DOHH2 (cell line): ENCODE measurements around the gene PCDHGB1.

Experiments used
- EZH2phosphoT487 ChIP-seq: fragments of 200-600 bp; sonication (generic); IDR thresholded peaks from 2 replicates; pipeline ENCODE4 v1.6.1; 2017; ENCODE audit warnings: borderline replicate concordance, mild to moderate bottlenecking, antibody characterized with exemption, low read length, moderate library complexity, mixed read lengths
- TF ChIP-seq, protein P1 (sequence below): fragments of 200-600 bp; sonication (generic); IDR thresholded peaks from one replicate; pipeline ENCODE4 v1.5.1; 2014; ENCODE audit warnings: antibody characterized with exemption, mild to moderate bottlenecking, low read depth, low read length; ENCODE audit not compliant: poor library complexity, severe bottlenecking

DNA sequence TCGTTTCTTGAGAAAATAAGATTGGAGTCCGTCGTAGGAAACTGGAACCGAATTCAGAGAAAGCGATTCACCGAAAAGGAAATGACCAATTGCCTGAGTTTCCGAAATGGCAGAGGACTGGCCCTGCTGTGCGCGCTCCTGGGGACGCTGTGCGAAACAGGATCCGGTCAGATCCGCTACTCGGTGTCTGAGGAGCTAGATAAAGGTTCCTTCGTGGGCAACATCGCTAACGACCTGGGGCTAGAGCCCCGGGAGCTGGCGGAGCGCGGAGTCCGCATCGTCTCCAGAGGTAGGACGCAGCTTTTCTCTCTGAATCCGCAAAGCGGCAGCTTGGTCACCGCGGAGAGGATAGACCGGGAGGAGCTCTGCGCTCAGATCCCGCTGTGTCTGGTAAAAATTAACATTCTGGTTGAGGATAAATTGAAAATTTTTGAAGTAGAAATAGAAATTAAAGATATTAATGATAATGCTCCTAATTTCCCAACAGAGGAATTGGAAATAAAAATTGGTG is 5.9 kb upstream of the PCDHGB1 start:
- no peak for TF ChIP-seq EZH2phosphoT487
- TF ChIP-seq, protein P1, sequence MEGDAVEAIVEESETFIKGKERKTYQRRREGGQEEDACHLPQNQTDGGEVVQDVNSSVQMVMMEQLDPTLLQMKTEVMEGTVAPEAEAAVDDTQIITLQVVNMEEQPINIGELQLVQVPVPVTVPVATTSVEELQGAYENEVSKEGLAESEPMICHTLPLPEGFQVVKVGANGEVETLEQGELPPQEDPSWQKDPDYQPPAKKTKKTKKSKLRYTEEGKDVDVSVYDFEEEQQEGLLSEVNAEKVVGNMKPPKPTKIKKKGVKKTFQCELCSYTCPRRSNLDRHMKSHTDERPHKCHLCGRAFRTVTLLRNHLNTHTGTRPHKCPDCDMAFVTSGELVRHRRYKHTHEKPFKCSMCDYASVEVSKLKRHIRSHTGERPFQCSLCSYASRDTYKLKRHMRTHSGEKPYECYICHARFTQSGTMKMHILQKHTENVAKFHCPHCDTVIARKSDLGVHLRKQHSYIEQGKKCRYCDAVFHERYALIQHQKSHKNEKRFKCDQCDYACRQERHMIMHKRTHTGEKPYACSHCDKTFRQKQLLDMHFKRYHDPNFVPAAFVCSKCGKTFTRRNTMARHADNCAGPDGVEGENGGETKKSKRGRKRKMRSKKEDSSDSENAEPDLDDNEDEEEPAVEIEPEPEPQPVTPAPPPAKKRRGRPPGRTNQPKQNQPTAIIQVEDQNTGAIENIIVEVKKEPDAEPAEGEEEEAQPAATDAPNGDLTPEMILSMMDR = no peak
